Mesendoderm (in vitro differentiated cells): Measurements from ENCODE around the gene TAS2R7.
"Not testable (repeated sequence)": the region's sequence is repeated elsewhere in the genome, so short reads cannot be mapped to it uniquely, and the experiment has no call there.

Experiments
- DNase-seq: peaks from one replicate; pipeline ENCODE4 v3.0.0; 2013
- H2AK5ac ChIP-seq: 2 replicates; pipeline ENCODE4 v1.6.1; 2013; ENCODE audit warnings: low read length, inconsistent platforms
- H2BK120ac ChIP-seq: 2 replicates; pipeline ENCODE4 v1.6.1; 2013; ENCODE audit warnings: low read depth, mild to moderate bottlenecking, low read length, moderate library complexity, mixed read lengths
- H2BK15ac ChIP-seq: replicated peaks from 2 replicates; pipeline ENCODE4 v1.6.1; 2013; ENCODE audit warnings: low read depth, mild to moderate bottlenecking, moderate library complexity
- H2BK5ac ChIP-seq: 2 replicates; pipeline ENCODE4 v1.6.1; 2013; ENCODE audit warnings: low read length, inconsistent platforms
- H3K18ac ChIP-seq: 2 replicates; pipeline ENCODE4 v1.6.1; 2013; ENCODE audit warnings: mild to moderate bottlenecking, low read length, mixed read lengths
- H3K23ac ChIP-seq: one replicate; pipeline ENCODE4 v1.6.1; 2013; ENCODE audit warnings: low read length
- H3K27ac ChIP-seq: 2 replicates; pipeline ENCODE4 v1.5.1; 2013; ENCODE audit warnings: low read depth, mild to moderate bottlenecking, inconsistent platforms, low read length, moderate library complexity
- H3K27me3 ChIP-seq: 2 replicates; pipeline ENCODE4 v1.6.1; 2013; ENCODE audit warnings: low read length, control low read depth, mild to moderate bottlenecking, inconsistent platforms; ENCODE audit not compliant: insufficient read depth, poor library complexity
- H3K36me3 ChIP-seq: 2 replicates; pipeline ENCODE4 v1.6.1; 2013; ENCODE audit warnings: low read length, inconsistent platforms; ENCODE audit not compliant: control insufficient read depth, insufficient read depth
- H3K4ac ChIP-seq: one replicate; pipeline ENCODE4 v1.6.1; 2013; ENCODE audit warnings: low read depth, mild to moderate bottlenecking, low read length, moderate library complexity
- H3K4me1 ChIP-seq: 2 replicates; pipeline ENCODE4 v1.6.1; 2013; ENCODE audit warnings: low read depth, low read length, inconsistent platforms; ENCODE audit not compliant: control insufficient read depth
- H3K4me2 ChIP-seq: 2 replicates; pipeline ENCODE4 v1.6.1; 2013; ENCODE audit warnings: low read length
- H3K4me3 ChIP-seq: 2 replicates; pipeline ENCODE4 v1.5.1; 2013; ENCODE audit warnings: mild to moderate bottlenecking, low read length
- H3K56ac ChIP-seq: one replicate; pipeline ENCODE4 v1.6.1; 2013; ENCODE audit warnings: low read length
- H3K79me1 ChIP-seq: 2 replicates; pipeline ENCODE4 v1.6.1; 2013; ENCODE audit warnings: low read length, inconsistent platforms
- H3K79me2 ChIP-seq: 2 replicates; pipeline ENCODE4 v1.6.1; 2013; ENCODE audit warnings: mild to moderate bottlenecking, low read length; ENCODE audit not compliant: control insufficient read depth, insufficient read depth
- H3K9ac ChIP-seq: 2 replicates; pipeline ENCODE4 v1.6.1; 2013; ENCODE audit warnings: low read length, inconsistent platforms
- H4K5ac ChIP-seq: one replicate; pipeline ENCODE4 v1.6.1; 2013; ENCODE audit warnings: low read length
- H4K8ac ChIP-seq: one replicate; pipeline ENCODE4 v1.6.1; 2013; ENCODE audit warnings: low read depth, mild to moderate bottlenecking, control low read depth, low read length, moderate library complexity
- WGBS: extraction: QIAGEN DNeasy Blood & Tissue Kit; methylation state at CpG from one replicate; pipeline ENCODE4 v1.1.7; 2013; ENCODE audit warnings: low lambda C conversion rate, missing lambda C conversion rate; ENCODE audit not compliant: insufficient coverage; ENCODE audit errors: extremely low coverage; 5-methylcytosine and 5-hydroxymethylcytosine counted together

The TAS2R7 gene

GRCh38 chr12:10807186-10807585 is 4.8 kb upstream of the TAS2R7 start, which contains the start of gene TAS2R8:
Gene TAS2R8, minus strand, starts transcription at chr12:10807286. Its CDS starts 306 bp downstream, at chr12:10806980.
- Histone ChIP-seq H3K23ac (no peak within 1 kb of the TSS), H3K18ac (no peak within 1 kb of the TSS), H3K9ac (no peak within 1 kb of the TSS), H4K8ac (no peak within 1 kb of the TSS), H2BK15ac (no peak within 1 kb of the TSS), H3K4me2 (no peak within 1 kb of the TSS), H3K4me3 (no peak within 1 kb of the TSS), H3K27me3 (no peaks in the 10 kb centered on the region), H3K4me1 (no peaks in the 10 kb centered on the region), H2AK5ac (no peak within 1 kb of the TSS), H3K79me1 (no peaks in the 10 kb centered on the region), H3K79me2 (no peaks in the 10 kb centered on the region), H3K27ac (no peak within 1 kb of the TSS), H3K56ac (no peak within 1 kb of the TSS), H4K5ac (no peak within 1 kb of the TSS), H3K4ac (no peak within 1 kb of the TSS), H3K36me3 (no peaks in the 10 kb centered on the region), H2BK120ac (no peak within 1 kb of the TSS), H2BK5ac (no peak within 1 kb of the TSS)
- no CpG with 5 or more reads among the region's 1 CpG for WGBS
- no peak for DNase-seq

GRCh38 chr12:10801741-10802140 is 686 bp downstream of the TAS2R7 start:
- Histone ChIP-seq H3K27ac (no peak overlapping the region), H3K9ac (no peak overlapping the region), H2AK5ac (no peak overlapping the region), H4K5ac (no peak overlapping the region), H3K18ac (no peak overlapping the region), H3K4me3 (no peak overlapping the region), H4K8ac (no peak overlapping the region), H3K79me2 (no peaks in the 10 kb centered on the region), H3K23ac (no peak overlapping the region), H3K79me1 (no peaks in the 10 kb centered on the region), H3K4ac (no peak overlapping the region), H3K36me3 (no peaks in the 10 kb centered on the region), H2BK15ac (no peak overlapping the region), H3K4me1 (no peaks in the 10 kb centered on the region), H3K4me2 (no peak overlapping the region), H2BK120ac (no peak overlapping the region), H2BK5ac (no peak overlapping the region), H3K27me3 (no peaks in the 10 kb centered on the region), H3K56ac (no peak overlapping the region)
- WGBS, result no CpG with 5 or more reads among the region's 5 CpGs
- DNase-seq, result peak; percentile 3

GRCh38 chr12:10794222-10794621 is 8.2 kb downstream of the TAS2R7 start:
- Histone ChIP-seq H2AK5ac (no peak overlapping the region), H3K4me3 (no peak overlapping the region), H3K27me3 (no peaks in the 10 kb centered on the region), H3K18ac (no peak overlapping the region), H3K9ac (no peak overlapping the region), H4K8ac (no peak overlapping the region), H3K79me2 (no peaks in the 10 kb centered on the region), H3K4ac (no peak overlapping the region), H3K23ac (no peak overlapping the region), H2BK120ac (no peak overlapping the region), H3K27ac (no peak overlapping the region), H3K36me3 (no peaks in the 10 kb centered on the region), H4K5ac (no peak overlapping the region), H3K4me2 (no peak overlapping the region), H2BK5ac (no peak overlapping the region), H3K4me1 (no peaks in the 10 kb centered on the region), H3K79me1 (no peaks in the 10 kb centered on the region), H2BK15ac (no peak overlapping the region), H3K56ac (no peak overlapping the region)
- no CpG with 5 or more reads among the region's 2 CpGs for WGBS
- DNase-seq, result no peak

GRCh38 chr12:10791769-10792168 is 10.7 kb downstream of the TAS2R7 start:
- not testable (repeated sequence) for H3K79me2 ChIP-seq, H3K4me1 ChIP-seq, H3K18ac ChIP-seq, H2BK5ac ChIP-seq, H4K8ac ChIP-seq, H2BK15ac ChIP-seq, H2AK5ac ChIP-seq, DNase-seq, H3K4me2 ChIP-seq, H3K27me3 ChIP-seq, H2BK120ac ChIP-seq, H3K79me1 ChIP-seq, H3K56ac ChIP-seq, H3K36me3 ChIP-seq, H3K27ac ChIP-seq, H3K9ac ChIP-seq, H3K4me3 ChIP-seq, H3K4ac ChIP-seq, H4K5ac ChIP-seq, H3K23ac ChIP-seq
- no CpG with 5 or more reads among the region's 4 CpGs for WGBS

- H2AK5ac ChIP-seq, result no peak overlapping the region
- no peak overlapping the region for H3K18ac ChIP-seq
- WGBS, result no CpG with 5 or more reads among the region's 5 CpGs
- H3K9ac ChIP-seq, result no peak overlapping the region
- H3K36me3 ChIP-seq, result no peaks in the 10 kb centered on the region
- H3K56ac ChIP-seq, result no peak overlapping the region
- H3K79me2 ChIP-seq, result no peaks in the 10 kb centered on the region
- H4K8ac ChIP-seq, result no peak overlapping the region
- no peak overlapping the region for H3K27ac ChIP-seq
- H3K79me1 ChIP-seq, result no peaks in the 10 kb centered on the region
- no peak overlapping the region for H2BK15ac ChIP-seq
- H3K4me2 ChIP-seq, result no peak overlapping the region
- no peak overlapping the region for H3K4me3 ChIP-seq
- no peaks in the 10 kb centered on the region for H3K4me1 ChIP-seq
- no peak overlapping the region for H2BK120ac ChIP-seq
- no peak overlapping the region for H3K4ac ChIP-seq
- H3K23ac ChIP-seq, result no peak overlapping the region
- DNase-seq, result no peak
- no peaks in the 10 kb centered on the region for H3K27me3 ChIP-seq
- H2BK5ac ChIP-seq, result no peak overlapping the region
- no peak overlapping the region for H4K5ac ChIP-seq
Observed at GRCh38 chr12:10783252-10783651, 19.2 kb downstream of the TAS2R7 start.

GRCh38 chr12:10779103-10779502 is 23.3 kb downstream of the TAS2R7 start:
- H3K23ac ChIP-seq, result no peak overlapping the region
- H3K4ac ChIP-seq, result no peak overlapping the region
- no peaks in the 10 kb centered on the region for H3K4me1 ChIP-seq
- no peaks in the 10 kb centered on the region for H3K79me1 ChIP-seq
- H3K56ac ChIP-seq, result no peak overlapping the region
- H2AK5ac ChIP-seq, result no peak overlapping the region
- no peak overlapping the region for H2BK5ac ChIP-seq
- WGBS, result no CpG with 5 or more reads among the region's 2 CpGs
- no peak overlapping the region for H3K4me3 ChIP-seq
- no peak overlapping the region for H3K27ac ChIP-seq
- no peak overlapping the region for H4K8ac ChIP-seq
- H2BK15ac ChIP-seq, result no peak overlapping the region
- H3K18ac ChIP-seq, result no peak overlapping the region
- no peaks in the 10 kb centered on the region for H3K27me3 ChIP-seq
- DNase-seq, result no peak
- no peak overlapping the region for H4K5ac ChIP-seq
- no peaks in the 10 kb centered on the region for H3K79me2 ChIP-seq
- H3K9ac ChIP-seq, result no peak overlapping the region
- H2BK120ac ChIP-seq, result no peak overlapping the region
- H3K4me2 ChIP-seq, result no peak overlapping the region
- H3K36me3 ChIP-seq, result no peaks in the 10 kb centered on the region
